HG02884 (cell line): Measurements from ENCODE around the gene GALK2.

Experiments used
- ATAC-seq: cut with Tn5 transposase; IDR thresholded peaks from one replicate; pipeline ENCODE4 v1.9.1; 2021; ENCODE audit warnings: mild to moderate bottlenecking, moderate library complexity; ENCODE audit not compliant: unreplicated experiment

Gene GALK2

GRCh38 chr15:49278751-49279150 is 108.7 kb downstream of the GALK2 start:
- ATAC-seq = no peak

GRCh38 chr15:49279521-49280456 is 109.7 kb downstream of the GALK2 start:
- ATAC-seq = no peak

GRCh38 chr15:49282366-49282765 is 112.3 kb downstream of the GALK2 start:
- no peak for ATAC-seq

- ATAC-seq = no peak
These were observed 116.8 kb downstream of the GALK2 start for GRCh38 chr15:49286649-49287404.

- no peak for ATAC-seq
These were observed 117.4 kb downstream of the GALK2 start for GRCh38 chr15:49287481-49287880.

- ATAC-seq = no peak
These were observed 118.3 kb downstream of the GALK2 start for GRCh38 chr15:49288391-49288790.

GRCh38 chr15:49290191-49290590 is 120.1 kb downstream of the GALK2 start:
- ATAC-seq = no peak

GRCh38 chr15:49293941-49294340 is 123.9 kb downstream of the GALK2 start:
- no peak for ATAC-seq

- ATAC-seq = no peak
These were observed 126.2 kb downstream of the GALK2 start for GRCh38 chr15:49296258-49296657.

- no peak for ATAC-seq
These were observed 127.5 kb downstream of the GALK2 start for GRCh38 chr15:49297584-49297983.

GRCh38 chr15:49300856-49301255 is 130.8 kb downstream of the GALK2 start:
- no peak for ATAC-seq

GRCh38 chr15:49301562-49301961 is 131.5 kb downstream of the GALK2 start:
- ATAC-seq = no peak

GRCh38 chr15:49303003-49303402 is 133.0 kb downstream of the GALK2 start:
- ATAC-seq = no peak

GRCh38 chr15:49306551-49306950 is 136.5 kb downstream of the GALK2 start:
- ATAC-seq = no peak

GRCh38 chr15:49308686-49309085 is 138.6 kb downstream of the GALK2 start:
- no peak for ATAC-seq

GRCh38 chr15:49309889-49310288 is 139.8 kb downstream of the GALK2 start:
- no peak for ATAC-seq

GRCh38 chr15:49313650-49314049 is 143.6 kb downstream of the GALK2 start:
- no peak for ATAC-seq

- no peak for ATAC-seq
These were observed 144.7 kb downstream of the GALK2 start for GRCh38 chr15:49314716-49315115.

GRCh38 chr15:49315391-49315823 is 145.4 kb downstream of the GALK2 start:
- ATAC-seq = no peak

GRCh38 chr15:49320351-49320750 is 150.3 kb downstream of the GALK2 start:
- no peak for ATAC-seq

GRCh38 chr15:49323207-49323606 is 153.2 kb downstream of the GALK2 start:
- no peak for ATAC-seq

- ATAC-seq = no peak
These were observed 157.9 kb downstream of the GALK2 start for GRCh38 chr15:49327927-49328326.
